ENCODE data around the gene DCTPP1.

Gene DCTPP1

DNA sequence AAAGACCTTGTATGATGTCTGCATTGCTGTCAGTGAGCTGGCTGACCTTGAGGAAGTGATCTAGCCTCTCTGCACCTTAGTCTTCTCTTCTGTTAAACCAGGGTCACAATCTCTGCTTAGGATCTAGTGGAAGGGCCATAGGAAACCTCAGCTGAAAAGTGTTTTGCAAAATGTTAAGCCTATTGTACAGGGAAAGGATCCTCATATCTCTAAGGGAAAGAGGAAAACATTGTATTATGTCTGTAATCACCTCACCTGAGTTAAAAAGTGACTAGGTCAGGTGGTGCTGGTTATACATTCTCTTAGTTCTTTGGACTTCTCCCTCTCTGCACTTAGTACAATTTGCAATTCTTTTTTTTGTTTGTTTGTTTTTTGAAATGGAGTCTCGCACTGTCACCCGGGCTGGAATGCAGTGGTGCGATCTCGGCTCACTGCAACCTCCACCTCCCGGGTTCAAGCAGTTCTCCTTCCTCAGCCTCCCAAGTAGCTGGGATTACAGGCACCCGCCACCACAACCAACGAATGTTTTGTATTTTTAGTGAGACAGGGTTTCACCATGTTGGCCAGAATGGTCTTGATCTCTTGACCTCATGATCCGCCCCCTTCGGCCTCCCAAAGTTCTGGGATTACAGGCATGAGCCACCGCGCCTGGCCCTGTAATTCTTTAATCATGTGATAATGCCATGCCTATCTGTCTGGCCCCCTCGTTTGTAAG, 17.8 kb upstream of the DCTPP1 start:
- no peak for DNase-seq (ENCODE audit: low read depth)

GRCh38 chr16:30446203-30446595, 16.4 kb upstream of the DCTPP1 start:
- DNase-seq (ENCODE audit: low read depth): no peak

DNA sequence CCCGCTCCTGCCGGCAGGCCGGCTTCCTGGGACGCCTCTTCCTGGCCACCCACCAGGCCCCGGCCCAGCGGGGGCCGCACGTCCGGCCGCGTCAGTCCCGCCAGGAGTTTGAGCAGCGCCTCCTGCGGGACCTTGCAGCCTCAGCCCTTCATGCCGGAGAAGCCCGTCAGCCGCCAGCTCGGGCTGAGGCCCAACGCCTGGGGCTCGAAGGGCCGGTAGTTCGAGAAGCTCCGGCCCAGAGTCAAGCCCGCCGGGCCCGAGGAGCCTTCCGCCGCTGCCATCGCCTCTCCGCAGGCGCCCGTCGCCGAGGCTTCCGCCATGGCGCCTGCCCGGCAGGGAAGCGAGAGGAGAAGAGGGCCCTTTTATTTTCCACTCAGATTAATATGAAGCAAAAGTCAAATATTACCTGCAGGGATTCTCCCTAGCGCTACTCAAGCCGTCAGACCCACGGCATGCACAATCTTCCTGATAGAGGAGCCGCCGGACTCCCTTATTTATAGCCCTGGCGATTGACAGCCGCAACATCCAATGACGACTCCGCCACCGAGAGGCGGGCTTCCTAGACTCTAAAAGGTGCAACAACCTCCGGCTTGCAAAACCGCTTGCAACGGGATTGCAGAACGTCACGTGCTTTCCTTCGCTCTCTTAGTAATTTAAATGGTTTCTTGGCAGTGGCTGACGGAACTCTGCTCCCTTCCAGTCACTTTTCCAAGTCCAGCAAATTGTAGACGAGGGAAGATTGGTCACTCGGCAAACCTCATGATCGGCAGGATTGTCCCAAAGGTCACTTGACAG, 15.8 kb upstream of the DCTPP1 start, which contains the start of gene SEPHS2:
TSS of gene SEPHS2 (minus strand) at position 467 of the 795 bp plus-strand sequence. CDS start at position 320, 147 bp downstream.
- DNase-seq (ENCODE audit: low read depth): peak; percentile 92

DNA sequence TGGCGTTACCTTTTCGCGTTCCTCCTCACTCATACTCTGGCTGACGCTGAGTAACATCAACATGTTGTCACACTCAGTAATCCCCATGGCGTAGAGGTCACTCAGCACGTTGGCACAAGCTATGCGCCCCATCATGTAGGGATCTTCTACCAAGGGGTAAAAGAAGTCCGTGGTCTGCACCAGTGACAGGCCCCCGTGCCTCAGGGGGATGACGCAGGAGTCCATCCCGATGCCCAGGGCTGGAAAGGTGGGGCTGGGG, 15.2 kb upstream of the DCTPP1 start:
- no peak for DNase-seq (ENCODE audit: low read depth)

DNA sequence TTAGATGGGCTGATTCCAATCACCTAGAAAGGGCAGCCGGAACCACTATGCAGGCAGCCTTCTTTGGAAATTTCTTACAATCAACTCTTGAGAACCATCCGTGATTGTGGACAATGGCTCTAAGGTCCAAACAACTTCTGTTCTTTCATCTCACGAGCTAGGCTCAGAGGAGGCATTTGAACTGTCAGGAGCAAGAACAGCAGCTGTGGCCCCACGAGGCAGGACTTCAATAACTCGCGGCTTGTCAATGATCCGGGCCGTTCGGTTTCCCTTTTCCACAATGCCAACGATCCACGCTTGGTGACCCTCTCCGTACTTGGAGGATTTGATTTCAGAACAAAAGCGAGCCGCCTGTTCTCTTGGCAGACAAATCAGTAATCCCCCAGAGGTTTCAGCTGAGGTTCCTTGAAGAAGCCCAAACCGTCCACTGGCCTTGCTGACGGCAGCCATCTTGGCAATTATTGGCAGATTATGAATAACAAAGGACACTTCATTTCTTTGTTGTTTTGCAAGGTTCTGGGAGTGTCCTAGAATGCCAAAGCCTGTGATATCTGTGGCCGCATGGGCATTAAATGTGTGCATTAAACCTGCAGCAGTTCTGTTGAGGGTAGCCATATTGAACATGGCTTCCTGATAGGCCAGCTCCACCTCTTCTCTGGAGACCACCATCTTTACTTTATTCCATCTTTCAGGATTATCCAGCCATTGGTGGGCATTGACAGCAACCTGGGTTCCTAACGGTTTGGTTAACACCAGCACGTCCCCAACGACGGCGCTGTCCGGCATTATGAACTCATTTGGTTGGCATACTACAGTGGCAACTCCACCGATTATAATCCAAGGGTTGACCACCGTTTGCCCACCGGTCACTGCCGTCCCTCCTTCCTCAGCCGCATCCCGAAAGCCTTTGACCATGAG, 14.7 kb upstream of the DCTPP1 start:
- DNase-seq (ENCODE audit: low read depth): no peak

DNA sequence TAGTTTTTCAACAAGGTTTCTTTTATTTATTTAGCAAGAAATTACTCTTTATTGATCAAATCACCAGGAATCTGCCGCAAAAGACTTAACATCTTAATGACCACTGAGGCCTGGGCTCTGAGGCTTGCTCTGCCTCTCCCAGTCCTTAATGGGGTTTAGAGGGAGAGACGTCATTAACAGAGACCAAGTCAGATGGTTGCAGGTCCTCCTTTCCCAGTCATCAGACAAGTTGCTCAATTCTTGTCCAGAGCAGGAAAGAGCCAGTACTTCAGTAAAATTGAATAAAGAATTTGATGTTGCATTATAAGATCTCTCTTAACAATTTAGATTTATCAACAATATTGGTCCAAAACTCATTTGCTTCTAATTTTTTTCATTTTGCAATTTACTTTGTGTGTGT, 13.8 kb upstream of the DCTPP1 start:
- DNase-seq (ENCODE audit: low read depth): no peak

- DNase-seq (ENCODE audit: low read depth): no peak
These were observed 10.0 kb upstream of the DCTPP1 start for GRCh38 chr16:30439720-30440348.

DNA sequence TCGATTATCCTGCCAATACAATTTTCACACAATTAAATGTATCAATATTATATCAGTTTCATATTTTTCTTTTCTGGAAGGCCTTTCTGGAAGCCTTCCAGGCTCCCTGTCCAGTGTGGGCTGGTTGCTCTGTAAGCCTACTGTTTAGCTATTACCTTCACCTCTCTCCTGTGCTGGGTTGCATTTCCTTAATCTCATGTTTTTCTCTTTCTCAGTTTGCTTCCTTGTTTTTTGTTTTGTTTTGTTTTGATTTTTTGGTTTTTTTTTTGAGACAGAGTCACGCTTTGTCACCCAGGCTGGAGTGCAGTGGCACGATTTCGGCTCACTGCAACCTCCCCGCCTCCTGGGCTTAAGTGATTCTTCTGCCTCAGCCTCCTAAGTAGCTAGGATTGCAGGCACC, 9.0 kb upstream of the DCTPP1 start:
- DNase-seq (ENCODE audit: low read depth): no peak

DNA sequence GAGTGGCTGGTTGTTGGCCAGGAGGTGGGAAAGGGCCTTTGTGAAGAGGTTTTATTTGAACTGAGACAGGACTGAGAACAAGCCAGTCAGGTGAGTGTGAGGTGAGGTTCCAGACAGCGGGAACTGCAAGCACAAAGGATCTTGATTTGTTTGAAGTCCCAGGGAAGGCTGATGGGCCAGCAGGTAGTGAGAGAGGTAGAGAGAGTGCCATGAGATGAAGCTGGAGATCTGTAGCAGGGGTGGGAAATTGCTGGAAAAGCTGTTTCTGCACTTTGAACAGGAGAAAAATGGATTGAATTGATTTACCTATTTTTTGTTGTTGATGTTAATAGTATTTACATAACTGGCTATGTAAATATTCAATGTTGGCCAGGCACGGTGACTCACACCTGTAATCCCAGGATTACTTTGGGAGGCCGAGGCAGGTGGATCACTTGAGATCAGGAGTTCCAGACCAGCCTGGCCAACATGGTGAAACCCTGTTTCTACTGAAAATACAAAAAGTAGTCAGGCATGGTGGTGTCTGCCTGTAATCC, 7.7 kb upstream of the DCTPP1 start:
- DNase-seq (ENCODE audit: low read depth): no peak

DNA sequence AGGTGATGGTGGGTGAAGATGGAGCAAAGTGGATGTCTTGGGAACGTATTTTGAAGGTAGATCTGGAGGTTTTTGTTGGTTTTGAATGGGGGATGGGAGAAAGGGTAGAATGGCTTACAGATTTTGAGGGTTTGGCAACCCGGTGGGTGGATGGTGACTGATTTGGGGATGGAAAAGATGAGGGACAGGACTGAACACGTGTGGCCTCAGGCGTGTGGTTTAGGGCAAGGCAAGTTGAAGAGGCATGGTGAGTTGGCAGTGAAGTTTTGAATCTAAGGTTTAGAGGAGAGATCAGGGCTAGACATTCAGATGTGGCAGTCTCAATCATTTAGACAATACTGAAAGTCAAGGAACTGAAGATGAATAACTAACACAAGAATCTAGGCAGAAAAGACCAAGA, 5.0 kb upstream of the DCTPP1 start:
- DNase-seq (ENCODE audit: low read depth): peak; percentile 18

DNA sequence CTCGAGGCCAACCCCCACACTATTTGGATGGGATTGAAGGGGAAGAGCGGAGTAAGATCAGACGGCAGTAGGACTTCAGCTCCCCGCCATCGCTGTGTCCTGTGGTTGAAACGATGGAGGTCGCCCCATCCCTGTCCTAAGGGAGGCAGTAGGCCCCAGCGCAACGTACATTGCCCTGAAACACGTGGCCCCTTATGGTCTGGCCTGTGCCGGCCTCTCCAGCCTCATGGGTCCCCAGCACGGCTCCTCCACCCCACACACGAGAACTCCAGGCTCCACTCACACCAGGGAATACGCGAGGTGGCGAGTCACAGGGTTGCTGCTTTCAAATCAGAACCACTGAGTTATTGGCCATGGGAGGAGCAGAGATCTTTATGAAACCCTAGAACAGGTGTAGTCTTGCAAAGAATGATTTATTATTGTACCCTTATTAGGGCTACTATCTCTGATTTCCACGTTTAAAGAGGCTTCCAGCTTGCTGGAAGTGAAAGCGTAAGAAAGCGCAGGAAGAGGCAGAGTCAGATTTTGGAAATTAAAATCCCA, 669 bp upstream of the DCTPP1 start:
- no peak for DNase-seq (ENCODE audit: low read depth)

GRCh38 chr16:30429418-30429677, 482 bp downstream of the DCTPP1 start:
- no peak for DNase-seq (ENCODE audit: low read depth)

DNA sequence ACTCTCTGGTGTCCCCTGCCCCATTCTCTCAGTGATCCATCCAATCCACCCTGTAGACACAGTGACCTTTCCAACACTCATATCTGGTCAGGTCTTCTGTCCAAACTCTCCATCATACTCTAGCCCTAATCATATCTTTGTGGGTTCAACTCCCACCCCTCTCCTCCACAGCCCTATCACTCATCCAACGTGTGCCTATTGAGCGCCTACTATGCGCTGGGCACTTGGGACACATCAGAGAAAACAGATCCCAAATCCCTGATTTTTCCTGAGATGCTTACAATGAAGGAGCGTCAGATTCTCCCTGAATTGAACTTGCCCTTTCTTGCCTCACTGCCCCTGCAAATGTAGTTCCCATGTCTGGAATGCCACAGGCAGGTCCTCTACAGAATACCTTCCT, 1.8 kb downstream of the DCTPP1 start:
- no peak for DNase-seq (ENCODE audit: low read depth)

GRCh38 chr16:30421010-30421409, 8.8 kb downstream of the DCTPP1 start:
- DNase-seq (ENCODE audit: low read depth): no peak

- no peak for DNase-seq (ENCODE audit: low read depth)
These were observed 11.3 kb downstream of the DCTPP1 start for GRCh38 chr16:30418350-30419181.

DNA sequence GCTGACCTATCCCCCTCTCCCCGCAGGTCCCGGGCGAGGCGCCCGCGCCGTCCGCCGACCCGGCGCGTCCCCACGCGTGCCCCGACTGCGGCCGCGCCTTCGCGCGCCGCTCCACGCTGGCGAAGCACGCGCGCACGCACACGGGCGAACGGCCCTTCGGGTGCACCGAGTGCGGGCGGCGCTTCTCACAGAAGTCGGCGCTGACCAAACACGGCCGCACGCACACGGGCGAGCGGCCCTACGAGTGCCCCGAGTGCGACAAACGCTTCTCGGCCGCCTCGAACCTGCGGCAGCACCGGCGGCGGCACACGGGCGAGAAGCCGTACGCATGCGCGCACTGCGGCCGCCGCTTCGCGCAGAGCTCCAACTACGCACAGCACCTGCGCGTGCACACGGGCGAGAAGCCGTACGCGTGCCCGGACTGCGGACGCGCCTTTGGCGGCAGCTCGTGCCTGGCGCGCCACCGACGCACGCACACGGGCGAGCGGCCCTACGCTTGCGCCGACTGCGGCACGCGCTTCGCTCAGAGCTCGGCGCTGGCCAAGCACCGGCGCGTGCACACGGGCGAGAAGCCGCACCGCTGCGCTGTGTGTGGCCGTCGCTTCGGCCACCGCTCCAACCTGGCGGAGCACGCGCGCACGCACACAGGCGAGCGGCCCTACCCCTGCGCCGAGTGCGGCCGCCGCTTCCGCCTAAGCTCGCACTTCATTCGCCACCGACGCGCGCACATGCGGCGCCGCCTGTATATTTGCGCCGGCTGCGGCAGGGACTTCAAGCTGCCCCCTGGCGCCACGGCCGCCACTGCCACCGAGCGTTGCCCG, 12.1 kb downstream of the DCTPP1 start:
- peak; percentile 82 for DNase-seq (ENCODE audit: low read depth)

GRCh38 chr16:30416624-30417528, 13.0 kb downstream of the DCTPP1 start:
- no peak for DNase-seq (ENCODE audit: low read depth)

- DNase-seq (ENCODE audit: low read depth): no peak
These were observed 13.7 kb downstream of the DCTPP1 start for GRCh38 chr16:30416047-30416603.

DNA sequence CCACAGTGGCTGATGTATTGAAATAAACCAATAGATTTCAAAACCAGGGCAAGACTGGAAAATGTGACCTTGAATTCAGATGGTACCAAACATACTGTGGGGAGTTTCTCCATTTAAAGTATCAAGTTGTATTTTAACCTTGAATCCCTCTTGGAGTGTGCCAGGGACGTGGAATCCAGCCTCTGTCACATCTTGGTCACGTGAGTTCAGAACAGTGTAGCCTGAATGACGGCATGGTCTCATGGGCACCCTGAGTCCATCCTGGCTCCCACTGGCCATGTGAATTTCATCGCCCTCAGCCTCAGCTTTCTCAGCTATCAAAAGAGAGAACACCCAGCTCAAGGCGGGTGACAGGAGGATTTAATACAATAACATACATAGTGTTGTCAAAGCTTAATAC, 15.7 kb downstream of the DCTPP1 start:
- no peak for DNase-seq (ENCODE audit: low read depth)
